ENCODE results near the gene PSRC1. TPM values are rescaled to one million over a fixed set of nuclear protein-coding genes. Genes with fewer than 3 reads are reported as not detected.

The PSRC1 gene
- total and polyA plus RNA-seq, 2 donors (not counting 3 experiments of a cell fraction or from before 2014, with no cell fraction given) = 25.0 to 29.3 TPM

GRCh38 chr1:109252893-109253802, 29.8 kb downstream of the PSRC1 start:
- TF ChIP-seq MYC (IDR thresholded peaks at IDR 0.05; ENCODE audit: low read depth, low read length) (no peak), MAX (IDR thresholded peaks at IDR 0.05; ENCODE audit: insufficient read depth, insufficient read length) (no peak), GATA2 (IDR thresholded peaks at IDR 0.05; ENCODE audit: insufficient read depth, insufficient read length, low read depth, low read length) (no peak), POLR2A (IDR thresholded peaks at IDR 0.05; ENCODE audit: low read depth, low read length) (no peak), FOS (IDR thresholded peaks at IDR 0.05; ENCODE audit: borderline replicate concordance, insufficient read depth, low read length) (no peak), JUN (IDR thresholded peaks at IDR 0.05; ENCODE audit: borderline replicate concordance, insufficient read depth, insufficient read length, low read depth) (no peak), POLR2AphosphoS5 (IDR thresholded peaks at IDR 0.05; ENCODE audit: insufficient read depth, low read depth, low read length) (no peak), EZH2 (IDR thresholded peaks at IDR 0.05; ENCODE audit: borderline replicate concordance, low read depth, low read length, severe bottlenecking) (no peak)
- TF ChIP-seq, protein P1, sequence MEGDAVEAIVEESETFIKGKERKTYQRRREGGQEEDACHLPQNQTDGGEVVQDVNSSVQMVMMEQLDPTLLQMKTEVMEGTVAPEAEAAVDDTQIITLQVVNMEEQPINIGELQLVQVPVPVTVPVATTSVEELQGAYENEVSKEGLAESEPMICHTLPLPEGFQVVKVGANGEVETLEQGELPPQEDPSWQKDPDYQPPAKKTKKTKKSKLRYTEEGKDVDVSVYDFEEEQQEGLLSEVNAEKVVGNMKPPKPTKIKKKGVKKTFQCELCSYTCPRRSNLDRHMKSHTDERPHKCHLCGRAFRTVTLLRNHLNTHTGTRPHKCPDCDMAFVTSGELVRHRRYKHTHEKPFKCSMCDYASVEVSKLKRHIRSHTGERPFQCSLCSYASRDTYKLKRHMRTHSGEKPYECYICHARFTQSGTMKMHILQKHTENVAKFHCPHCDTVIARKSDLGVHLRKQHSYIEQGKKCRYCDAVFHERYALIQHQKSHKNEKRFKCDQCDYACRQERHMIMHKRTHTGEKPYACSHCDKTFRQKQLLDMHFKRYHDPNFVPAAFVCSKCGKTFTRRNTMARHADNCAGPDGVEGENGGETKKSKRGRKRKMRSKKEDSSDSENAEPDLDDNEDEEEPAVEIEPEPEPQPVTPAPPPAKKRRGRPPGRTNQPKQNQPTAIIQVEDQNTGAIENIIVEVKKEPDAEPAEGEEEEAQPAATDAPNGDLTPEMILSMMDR (IDR thresholded peaks at IDR 0.05; ENCODE audit: extremely low read depth in 1 of 2, insufficient read depth in 1 of 2, low read depth in 1 of 2, low read length in 2 of 2) = no peak
- H3K9ac ChIP-seq (replicated peaks; ENCODE audit: extremely low read depth, insufficient read depth, low read length) = no peak overlapping the region
- H3K79me2 ChIP-seq (ENCODE audit: control insufficient read depth, insufficient read depth, low read length) = no peaks in the 10 kb centered on the region
- H3K27ac ChIP-seq (ENCODE audit: insufficient read depth, low read depth, low read length) = no peak overlapping the region
- no peaks in the 10 kb centered on the region for H3K9me1 ChIP-seq (replicated peaks; ENCODE audit: control insufficient read depth, extremely low read depth, insufficient read depth, low read length)
- ChIA-PET POLR2A (no interaction called here), CTCF (interaction anchor here (0.9 to 2.1 kb wide), 12 partner anchors 10 to 237 kb away, joined by 3 to 6 read pairs (median 3); partner anchors contain the start of gene PSRC1)
- no peak overlapping the region for H2AFZ ChIP-seq (ENCODE audit: low read depth, low read length)
- H3K9me3 ChIP-seq (replicated peaks; ENCODE audit: control insufficient read depth, insufficient read depth, low read length) = no peaks in the 10 kb centered on the region
- H3K36me3 ChIP-seq (ENCODE audit: control insufficient read depth in 2 of 2, extremely low read depth in 1 of 2, insufficient read depth in 2 of 2, low read length in 2 of 2) = no peaks in the 10 kb centered on the region
- no TSS peak for BruUV-seq (replicated peaks)
- dilution Hi-C loops (cut with MboI; ENCODE audit: extremely low pct_ligation_motif_present, low sequenced_read_pairs) (no loop called here), intact Hi-C loops (cut with micrococcal nuclease) (no loop called here)
- H3K27me3 ChIP-seq (ENCODE audit: control insufficient read depth in 2 of 2, insufficient read depth in 2 of 2, low read length in 2 of 2) = peaks cover 3 to 8% of the 10 kb centered on the region in 2 experiments
- no peaks in the 10 kb centered on the region for H4K20me1 ChIP-seq (replicated peaks; ENCODE audit: control insufficient read depth, extremely low read depth, insufficient read depth, low read length)
- no peak for FAIRE-seq
- H3K4me1 ChIP-seq (ENCODE audit: control insufficient read depth, extremely low read depth, insufficient read depth, low read length) = no peaks in the 10 kb centered on the region
- H3K4me3 ChIP-seq (replicated peaks in 1 of 3; ENCODE audit: insufficient read depth in 1 of 3, low read depth in 1 of 3, low read length in 3 of 3) = no peak overlapping the region
- H3K4me2 ChIP-seq (ENCODE audit: insufficient read depth, low read length) = no peak overlapping the region
- no peak for DNase-seq (ENCODE audit: low read depth, low spot score)

Measured in endothelial cell of umbilical vein (primary cell).